ENCODE results near the gene RNASE9.
"Not testable (repeated sequence)": the region's sequence is repeated elsewhere in the genome, so short reads cannot be mapped to it uniquely, and the experiment has no call there.

RNASE9 gene

GRCh38 chr14:20524027-20524426, 36.8 kb downstream of the RNASE9 start:
- in situ Hi-C loops (cut with HindIII; ENCODE audit: low sequenced_read_pairs) = no loop called here

- in situ Hi-C loops (cut with HindIII; ENCODE audit: low sequenced_read_pairs) = no loop called here
These were observed 38.5 kb downstream of the RNASE9 start for GRCh38 chr14:20522332-20522731.

GRCh38 chr14:20516921-20517320, 43.9 kb downstream of the RNASE9 start:
- in situ Hi-C loops (cut with HindIII; ENCODE audit: low sequenced_read_pairs) = no loop called here

- in situ Hi-C loops (cut with HindIII; ENCODE audit: low sequenced_read_pairs) = no loop called here
These were observed 45.0 kb downstream of the RNASE9 start for GRCh38 chr14:20515846-20516245.

DNA sequence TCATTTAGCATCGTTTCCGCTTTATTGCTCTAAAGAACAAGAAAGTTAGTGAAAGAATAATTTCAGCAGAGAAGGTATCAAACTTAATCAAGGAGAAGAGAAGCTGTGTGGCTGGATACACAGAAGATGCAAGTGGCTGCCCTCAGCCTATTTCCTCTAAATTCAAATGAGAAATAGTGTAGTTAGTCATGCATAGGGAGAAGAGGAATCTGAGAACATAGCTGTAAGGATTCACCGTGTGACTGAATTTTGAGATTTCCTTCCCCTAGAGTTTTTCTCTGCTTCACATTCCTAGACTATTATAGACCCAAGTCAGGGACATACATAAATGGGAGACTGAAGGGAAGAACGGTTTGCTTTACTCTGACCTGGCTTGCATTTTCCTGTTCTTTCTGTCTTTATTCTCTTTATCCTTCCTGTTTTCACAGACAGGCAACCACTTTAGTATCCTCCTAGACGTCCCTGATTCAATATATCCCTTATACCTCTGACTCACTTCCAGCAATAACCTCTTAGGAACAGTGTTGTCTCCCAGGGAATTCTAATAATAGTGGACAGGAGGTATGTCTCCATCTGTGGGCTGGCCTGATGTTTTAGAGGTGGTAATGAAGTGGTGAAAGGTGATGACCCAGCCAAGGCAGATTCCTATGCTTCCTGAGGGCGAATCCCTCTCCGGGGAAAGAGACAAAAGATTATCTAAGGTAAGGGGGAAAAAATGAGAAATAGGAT, 48.5 kb downstream of the RNASE9 start:
- in situ Hi-C loops (cut with HindIII; ENCODE audit: low sequenced_read_pairs) = no loop called here

GRCh38 chr14:20508367-20508766, 52.5 kb downstream of the RNASE9 start:
- in situ Hi-C loops (cut with HindIII; ENCODE audit: low sequenced_read_pairs) = no loop called here

DNA sequence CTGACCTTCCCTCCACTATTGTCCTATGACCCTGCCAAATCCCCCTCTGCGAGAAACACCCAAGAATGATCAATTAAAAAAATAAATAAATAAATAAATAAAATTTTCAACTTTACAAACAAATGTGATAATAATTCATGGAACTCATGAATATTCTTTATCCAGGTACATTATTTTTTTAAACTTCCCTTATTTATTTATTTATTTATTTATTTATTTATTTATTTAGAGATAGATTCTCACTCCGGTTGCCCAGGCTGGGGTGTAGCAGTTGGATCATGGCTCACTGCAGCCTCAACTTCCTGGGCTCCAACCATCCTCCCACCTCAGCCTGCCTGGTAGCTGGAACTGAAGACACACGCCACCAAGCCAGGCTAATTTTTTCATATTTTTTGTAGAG, 53.3 kb downstream of the RNASE9 start:
- in situ Hi-C loops (cut with HindIII; ENCODE audit: low sequenced_read_pairs) = not testable (repeated sequence)

DNA sequence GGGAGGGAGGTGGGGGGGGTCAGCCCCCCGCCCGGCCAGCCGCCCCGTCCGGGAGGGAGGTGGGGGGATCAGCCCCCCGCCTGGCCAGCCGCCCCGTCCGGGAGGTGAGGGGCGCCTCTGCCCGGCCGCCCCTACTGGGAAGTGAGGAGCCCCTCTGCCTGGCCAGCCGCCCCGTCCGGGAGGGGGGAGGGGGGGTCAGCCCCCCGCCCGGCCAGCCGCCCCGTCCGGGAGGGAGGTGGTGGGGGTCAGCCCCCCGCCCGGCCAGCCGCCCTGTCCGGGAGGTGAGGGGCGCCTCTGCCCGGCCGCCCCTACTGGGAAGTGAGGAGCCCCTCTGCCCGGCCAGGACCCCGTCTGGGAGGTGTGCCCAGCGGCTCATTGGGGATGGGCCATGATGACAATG, 54.1 kb downstream of the RNASE9 start:
- in situ Hi-C loops (cut with HindIII; ENCODE audit: low sequenced_read_pairs) = not testable (repeated sequence)

- in situ Hi-C loops (cut with HindIII; ENCODE audit: low sequenced_read_pairs) = not testable (repeated sequence)
These were observed 54.6 kb downstream of the RNASE9 start for GRCh38 chr14:20506276-20506675.

All from DLD1 (cell line).